Caco-2 (cell line): ENCODE data around the gene OSBPL8. TPM values are rescaled to one million over a fixed set of nuclear protein-coding genes. Genes with fewer than 3 reads are reported as not detected.

Experiments
- BruUV-seq: library from RNA; stranded (reverse); fragments of 400-500 nt; replicated peaks from 2 replicates; lab custom pipeline; 2021; lab: Mats Ljungman, UMichigan
- CTCF ChIA-PET: fragments of 300-600 bp; sonication (Branson Sonifier 250); formaldehyde crosslinking; loops from one replicate; lab custom pipeline; 2022; ENCODE audit warnings: antibody characterized with exemption; lab: Charles Lee
- POLR2A ChIA-PET: fragments of 300-600 bp; sonication (Branson Sonifier 250); formaldehyde crosslinking; loops from one replicate; lab custom pipeline; 2022; ENCODE audit warnings: antibody characterized with exemption; lab: Charles Lee
- DNase-seq, 2 experiments: peaks; one replicate each; pipeline versions ENCODE4 v3.0.0 to v3.0.0-alpha.2; 2020 to 2022
- H3K27me3 ChIP-seq: replicated peaks from 2 replicates; pipeline ENCODE4 v1.6.0; 2011; ENCODE audit warnings: low read length; ENCODE audit not compliant: control insufficient read depth, insufficient read depth
- H3K36me3 ChIP-seq: 2 replicates; pipeline ENCODE4 v1.5.1; 2011; ENCODE audit warnings: low read length; ENCODE audit not compliant: control insufficient read depth, insufficient read depth
- H3K4me1 ChIP-seq: fragments of 250-450 bp; sonication (Bioruptor Pico); 2 replicates; pipeline ENCODE4 v1.5.1; 2020; ENCODE audit warnings: mild to moderate bottlenecking
- H3K4me3 ChIP-seq: 2 replicates; pipeline ENCODE4 v1.5.1; 2011; ENCODE audit warnings: low read depth, mild to moderate bottlenecking, control low read depth, low read length
- H3K9me3 ChIP-seq: fragments of 250-450 bp; sonication (Bioruptor Pico); 2 replicates; pipeline ENCODE4 v1.5.1; 2020; ENCODE audit warnings: mild to moderate bottlenecking, moderate library complexity
- H3K27ac Mint-ChIP-seq: one replicate; pipeline ENCODE4 v1.8.0; 2022; ENCODE audit warnings: mixed read lengths; ENCODE audit not compliant: unreplicated experiment
- H3K27me3 Mint-ChIP-seq: one replicate; pipeline ENCODE4 v1.8.0; 2022; ENCODE audit warnings: mixed read lengths; ENCODE audit not compliant: insufficient read depth, unreplicated experiment
- H3K36me3 Mint-ChIP-seq: one replicate; pipeline ENCODE4 v1.8.0; 2022; ENCODE audit warnings: mild to moderate bottlenecking, mixed read lengths; ENCODE audit not compliant: insufficient read depth, unreplicated experiment
- H3K4me1 Mint-ChIP-seq: one replicate; pipeline ENCODE4 v1.8.0; 2022; ENCODE audit warnings: low read depth, mixed read lengths; ENCODE audit not compliant: unreplicated experiment
- H3K4me3 Mint-ChIP-seq: one replicate; pipeline ENCODE4 v1.8.0; 2022; ENCODE audit warnings: mild to moderate bottlenecking, moderate library complexity, mixed read lengths; ENCODE audit not compliant: unreplicated experiment
- H3K9me3 Mint-ChIP-seq: one replicate; pipeline ENCODE4 v1.8.0; 2022; ENCODE audit warnings: mixed read lengths; ENCODE audit not compliant: unreplicated experiment
- intact Hi-C: fragments of 100-400 bp; cut with micrococcal nuclease; formaldehyde crosslinking; loops from one replicate; pipeline ENCODE4 v1.10.0; 2022; ENCODE audit not compliant: unreplicated experiment
- total RNA-seq: library from RNA; stranded (reverse); gene quantifications from 2 replicates; pipeline ENCODE4 v1.2.3, GENCODE V29; 2022
- TF ChIP-seq, protein P1 (sequence below), 2 experiments: fragments of 200-600 bp in 1 of 2; IDR thresholded peaks; 1 replicate in 1 of 2; 2 replicates in 1 of 2; pipeline versions ENCODE4 v1.5.1 to v1.8.0; 2011 to 2022; ENCODE audit warnings: antibody characterized with exemption in 1 of 2, control low read depth in 1 of 2, inconsistent platforms in 1 of 2, low read depth in 1 of 2, low read length in 1 of 2, mild to moderate bottlenecking in 1 of 2, moderate library complexity in 1 of 2; ENCODE audit not compliant: insufficient read depth in 1 of 2, severe bottlenecking in 1 of 2, unreplicated experiment in 1 of 2

The OSBPL8 gene
- total RNA-seq, 1 experiment from 2014 or later = 50.0 TPM

DNA sequence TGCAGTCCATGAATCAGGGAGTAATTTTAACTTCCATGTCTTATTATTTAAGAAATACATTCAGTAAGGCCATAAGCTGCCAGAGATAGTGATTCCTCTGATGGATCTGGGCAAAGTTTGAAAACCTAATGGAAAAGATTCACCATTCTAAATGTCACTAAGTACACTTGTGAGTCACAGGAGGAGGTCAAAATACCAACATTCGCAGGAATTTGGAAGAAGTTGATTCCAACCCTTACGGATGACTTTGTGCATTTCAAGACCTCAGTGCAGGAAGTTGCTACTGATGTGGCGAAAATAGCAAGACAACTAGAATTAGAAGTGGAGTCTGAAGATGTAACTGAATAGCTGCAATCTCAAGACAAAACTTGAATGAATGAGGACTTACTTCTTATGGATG is 69.8 kb downstream of the OSBPL8 start:
- no peak for DNase-seq
- intact Hi-C loops = no loop called here
- ChIA-PET CTCF (no interaction called here), POLR2A (no interaction called here)
- H3K27ac Mint-ChIP-seq = no peak overlapping the region
- H3K9me3 Mint-ChIP-seq = peaks cover 14% of the 10 kb centered on the region
- BruUV-seq = no TSS peak
- Histone ChIP-seq H3K4me1 (no peaks in the 10 kb centered on the region), H3K36me3 (no peaks in the 10 kb centered on the region), H3K4me3 (no peak overlapping the region), H3K27me3 (no peaks in the 10 kb centered on the region), H3K9me3 (0 out of 2 replicates have a peak, but pooled peaks cover 3% of the 10 kb centered on the region)
- no peaks in the 10 kb centered on the region for H3K36me3 Mint-ChIP-seq
- TF ChIP-seq, protein P1, sequence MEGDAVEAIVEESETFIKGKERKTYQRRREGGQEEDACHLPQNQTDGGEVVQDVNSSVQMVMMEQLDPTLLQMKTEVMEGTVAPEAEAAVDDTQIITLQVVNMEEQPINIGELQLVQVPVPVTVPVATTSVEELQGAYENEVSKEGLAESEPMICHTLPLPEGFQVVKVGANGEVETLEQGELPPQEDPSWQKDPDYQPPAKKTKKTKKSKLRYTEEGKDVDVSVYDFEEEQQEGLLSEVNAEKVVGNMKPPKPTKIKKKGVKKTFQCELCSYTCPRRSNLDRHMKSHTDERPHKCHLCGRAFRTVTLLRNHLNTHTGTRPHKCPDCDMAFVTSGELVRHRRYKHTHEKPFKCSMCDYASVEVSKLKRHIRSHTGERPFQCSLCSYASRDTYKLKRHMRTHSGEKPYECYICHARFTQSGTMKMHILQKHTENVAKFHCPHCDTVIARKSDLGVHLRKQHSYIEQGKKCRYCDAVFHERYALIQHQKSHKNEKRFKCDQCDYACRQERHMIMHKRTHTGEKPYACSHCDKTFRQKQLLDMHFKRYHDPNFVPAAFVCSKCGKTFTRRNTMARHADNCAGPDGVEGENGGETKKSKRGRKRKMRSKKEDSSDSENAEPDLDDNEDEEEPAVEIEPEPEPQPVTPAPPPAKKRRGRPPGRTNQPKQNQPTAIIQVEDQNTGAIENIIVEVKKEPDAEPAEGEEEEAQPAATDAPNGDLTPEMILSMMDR (IDR thresholded peaks at IDR 0.05; ENCODE audit: insufficient read depth in 1 of 2, low read depth in 1 of 2, low read length in 1 of 2, severe bottlenecking in 1 of 2, unreplicated experiment in 1 of 2) = no peak
- H3K4me1 Mint-ChIP-seq = no peaks in the 10 kb centered on the region
- H3K27me3 Mint-ChIP-seq = no peaks in the 10 kb centered on the region
- no peak overlapping the region for H3K4me3 Mint-ChIP-seq

DNA sequence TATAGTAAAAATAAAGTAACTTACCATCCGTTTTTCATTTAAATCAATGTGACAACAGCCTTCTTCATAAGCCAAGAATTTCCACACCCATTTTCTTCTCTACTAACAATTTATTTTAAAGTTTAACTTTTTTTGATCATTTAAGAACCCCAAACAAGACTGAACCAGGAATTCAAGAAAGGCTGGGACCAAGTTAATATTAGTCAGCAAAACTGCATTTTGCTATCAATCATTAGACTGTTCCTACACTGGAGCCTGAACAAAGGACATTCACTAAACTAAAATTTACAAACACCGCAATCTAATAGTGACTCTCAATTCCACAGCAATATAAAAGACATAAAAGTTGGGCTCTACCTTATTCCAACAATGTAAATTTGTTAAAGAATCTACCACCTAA is 73.6 kb downstream of the OSBPL8 start:
- Mint-ChIP-seq H3K4me1 (no peaks in the 10 kb centered on the region), H3K27ac (no peak overlapping the region), H3K36me3 (peaks cover 5% of the 10 kb centered on the region), H3K27me3 (no peaks in the 10 kb centered on the region), H3K9me3 (no peaks in the 10 kb centered on the region), H3K4me3 (no peak overlapping the region)
- TF ChIP-seq, protein P1 (IDR thresholded peaks at IDR 0.05; ENCODE audit: insufficient read depth in 1 of 2, low read depth in 1 of 2, low read length in 1 of 2, severe bottlenecking in 1 of 2, unreplicated experiment in 1 of 2) = no peak
- no peaks in the 10 kb centered on the region for H3K27me3 ChIP-seq
- BruUV-seq = no TSS peak
- H3K9me3 ChIP-seq = no peaks in the 10 kb centered on the region
- no peak overlapping the region for H3K4me3 ChIP-seq
- ChIA-PET POLR2A (no interaction called here), CTCF (no interaction called here)
- H3K36me3 ChIP-seq = no peaks in the 10 kb centered on the region
- no peak for DNase-seq
- H3K4me1 ChIP-seq = no peaks in the 10 kb centered on the region
- intact Hi-C loops = no loop called here

DNA sequence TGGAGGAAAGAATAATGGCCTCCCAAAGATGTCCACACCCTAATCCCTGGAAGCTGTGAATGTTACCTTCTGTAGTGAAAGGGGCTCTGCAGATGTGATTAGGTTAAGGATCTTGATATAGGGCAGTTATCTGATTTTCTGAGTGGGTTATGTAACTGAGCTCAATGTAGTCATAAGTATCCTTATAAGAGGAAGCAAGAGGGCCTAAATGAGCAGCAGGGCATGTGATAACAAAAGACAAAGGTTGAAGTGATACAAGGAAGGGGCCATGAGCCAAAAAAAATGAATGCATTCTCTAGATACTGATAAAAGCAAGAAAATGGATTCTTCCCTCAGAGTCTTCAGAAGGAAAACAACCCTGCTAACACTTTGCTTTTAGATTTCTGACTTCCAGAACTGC is 78.8 kb downstream of the OSBPL8 start:
- no peaks in the 10 kb centered on the region for H3K9me3 ChIP-seq
- TF ChIP-seq, protein P1 (IDR thresholded peaks at IDR 0.05; ENCODE audit: insufficient read depth in 1 of 2, low read depth in 1 of 2, low read length in 1 of 2, severe bottlenecking in 1 of 2, unreplicated experiment in 1 of 2) = no peak
- intact Hi-C loops = no loop called here

More for the DNA sequence above, 78.8 kb downstream of the OSBPL8 start:
- no peaks in the 10 kb centered on the region for H3K4me1 ChIP-seq
- no peaks in the 10 kb centered on the region for H3K27me3 ChIP-seq
- BruUV-seq = no TSS peak
- Mint-ChIP-seq H3K4me1 (no peaks in the 10 kb centered on the region), H3K27ac (no peak overlapping the region), H3K27me3 (no peaks in the 10 kb centered on the region), H3K9me3 (no peaks in the 10 kb centered on the region), H3K4me3 (no peak overlapping the region), H3K36me3 (peaks cover 5% of the 10 kb centered on the region)
- H3K36me3 ChIP-seq = no peaks in the 10 kb centered on the region
- ChIA-PET CTCF (no interaction called here), POLR2A (no interaction called here)
- no peak overlapping the region for H3K4me3 ChIP-seq
- no peak for DNase-seq
